ENCODE measurements around the gene CNPY1. TPM values are rescaled to one million over a fixed set of nuclear protein-coding genes. Genes with fewer than 3 reads are reported as not detected.

Gene CNPY1
- total and polyA plus RNA-seq, 12 donors: not detected

GRCh38 chr7:155545348-155545747 lies 1.0 kb downstream of the CNPY1 start:
- Histone ChIP-seq H3K27ac (no peak overlapping the region), H3K4me3 (no peak overlapping the region), H3K4me1 (replicated peaks in 1 of 2) (no peaks in the 10 kb centered on the region), H3K9me3 (replicated peaks in 1 of 3) (no peaks in the 10 kb centered on the region), H3K36me3 (replicated peaks in 1 of 2) (no peaks in the 10 kb centered on the region), H3K27me3 (no peaks in the 10 kb centered on the region)
- intact Hi-C loops (cut with DNase I): no loop called here
- no peak for DNase-seq
- WGBS, 4 donors: 80 to 88% (median 85%) methylated on average over 9 of the region's 9 CpGs
- TF ChIP-seq POLR2A (IDR thresholded peaks at IDR 0.05): no peak
- TF ChIP-seq, protein P1, sequence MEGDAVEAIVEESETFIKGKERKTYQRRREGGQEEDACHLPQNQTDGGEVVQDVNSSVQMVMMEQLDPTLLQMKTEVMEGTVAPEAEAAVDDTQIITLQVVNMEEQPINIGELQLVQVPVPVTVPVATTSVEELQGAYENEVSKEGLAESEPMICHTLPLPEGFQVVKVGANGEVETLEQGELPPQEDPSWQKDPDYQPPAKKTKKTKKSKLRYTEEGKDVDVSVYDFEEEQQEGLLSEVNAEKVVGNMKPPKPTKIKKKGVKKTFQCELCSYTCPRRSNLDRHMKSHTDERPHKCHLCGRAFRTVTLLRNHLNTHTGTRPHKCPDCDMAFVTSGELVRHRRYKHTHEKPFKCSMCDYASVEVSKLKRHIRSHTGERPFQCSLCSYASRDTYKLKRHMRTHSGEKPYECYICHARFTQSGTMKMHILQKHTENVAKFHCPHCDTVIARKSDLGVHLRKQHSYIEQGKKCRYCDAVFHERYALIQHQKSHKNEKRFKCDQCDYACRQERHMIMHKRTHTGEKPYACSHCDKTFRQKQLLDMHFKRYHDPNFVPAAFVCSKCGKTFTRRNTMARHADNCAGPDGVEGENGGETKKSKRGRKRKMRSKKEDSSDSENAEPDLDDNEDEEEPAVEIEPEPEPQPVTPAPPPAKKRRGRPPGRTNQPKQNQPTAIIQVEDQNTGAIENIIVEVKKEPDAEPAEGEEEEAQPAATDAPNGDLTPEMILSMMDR (IDR thresholded peaks at IDR 0.05): no peak

- no peaks in the 10 kb centered on the region for H3K27me3 ChIP-seq
- TF ChIP-seq POLR2A (IDR thresholded peaks at IDR 0.05): no peak
- TF ChIP-seq, protein P1 (IDR thresholded peaks at IDR 0.05): no peak
- H3K9me3 ChIP-seq (replicated peaks in 1 of 3): no peaks in the 10 kb centered on the region
- WGBS, 4 donors: 57 to 82% (median 76%) methylated on average over 4 to 7 of the region's 7 CpGs
- H3K36me3 ChIP-seq (replicated peaks in 1 of 2): no peaks in the 10 kb centered on the region
- intact Hi-C loops (cut with DNase I): no loop called here
- no peak overlapping the region for H3K4me3 ChIP-seq
- no peak for DNase-seq
- no peaks in the 10 kb centered on the region for H3K4me1 ChIP-seq (replicated peaks in 1 of 2)
- H3K27ac ChIP-seq: no peak overlapping the region
Observed at GRCh38 chr7:155544485-155544884, 1.9 kb downstream of the CNPY1 start.

- no peaks in the 10 kb centered on the region for H3K36me3 ChIP-seq (replicated peaks in 1 of 2)
- TF ChIP-seq POLR2A (IDR thresholded peaks at IDR 0.05): no peak
- TF ChIP-seq, protein P1 (IDR thresholded peaks at IDR 0.05): no peak
- WGBS, 4 donors: 81 to 87% (median 83%) methylated on average over 9 of the region's 9 CpGs
- no peaks in the 10 kb centered on the region for H3K27me3 ChIP-seq
- DNase-seq: no peak
- H3K4me3 ChIP-seq: no peak overlapping the region
- no peak overlapping the region for H3K27ac ChIP-seq
- intact Hi-C loops (cut with DNase I): no loop called here
- H3K4me1 ChIP-seq (replicated peaks in 1 of 2): no peaks in the 10 kb centered on the region
- no peaks in the 10 kb centered on the region for H3K9me3 ChIP-seq (replicated peaks in 1 of 3)
Observed at GRCh38 chr7:155543926-155544325, 2.4 kb downstream of the CNPY1 start.

DNA sequence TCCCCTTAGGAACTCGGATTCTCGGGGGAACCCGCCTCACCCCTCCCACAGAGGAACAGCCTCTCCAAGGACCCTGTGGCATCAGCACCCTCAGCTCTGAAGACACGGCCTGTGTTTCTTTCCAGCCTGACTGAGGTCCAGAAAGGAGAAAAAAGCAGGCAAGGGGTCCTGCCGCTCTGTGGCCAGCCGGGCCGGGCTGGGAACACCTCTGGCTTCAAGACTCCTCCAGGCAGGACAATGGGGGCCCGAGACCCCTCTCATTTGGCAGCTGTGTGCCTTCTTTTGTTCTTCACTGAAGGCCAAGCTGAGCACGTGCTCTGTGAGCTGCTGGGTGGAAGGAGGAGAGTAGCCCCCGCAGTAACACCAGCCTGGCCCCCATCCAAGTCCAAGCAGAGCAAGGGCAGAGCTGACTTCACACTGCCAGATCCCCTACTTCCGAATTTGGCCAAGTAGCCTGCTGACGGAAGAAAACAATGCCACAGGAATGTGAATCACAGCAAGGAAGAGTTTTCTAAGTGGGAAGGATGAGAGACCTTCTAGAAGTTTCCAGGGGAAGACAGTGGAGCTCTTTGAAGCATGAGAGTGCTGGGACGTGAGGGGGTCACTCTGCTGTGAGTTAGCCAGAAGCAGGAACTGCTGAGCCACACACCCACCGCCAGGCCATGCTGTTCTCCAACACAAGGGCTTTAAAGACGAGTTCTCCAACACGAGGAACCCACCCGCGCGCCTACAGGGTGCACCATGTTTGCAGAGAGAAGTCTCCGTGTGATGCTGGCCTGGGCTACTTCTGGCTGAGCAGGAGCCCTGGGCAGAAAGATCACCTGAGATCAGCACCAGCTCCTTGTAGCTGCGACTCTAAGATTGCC lies 3.1 kb downstream of the CNPY1 start:
- H3K36me3 ChIP-seq (replicated peaks in 1 of 2): no peaks in the 10 kb centered on the region
- no peaks in the 10 kb centered on the region for H3K9me3 ChIP-seq (replicated peaks in 1 of 3)
- intact Hi-C loops (cut with DNase I): no loop called here
- no peak overlapping the region for H3K4me3 ChIP-seq
- H3K4me1 ChIP-seq (replicated peaks in 1 of 2): no peaks in the 10 kb centered on the region
- no peak overlapping the region for H3K27ac ChIP-seq
- TF ChIP-seq, protein P1 (IDR thresholded peaks at IDR 0.05): no peak
- TF ChIP-seq POLR2A (IDR thresholded peaks at IDR 0.05): no peak
- no peaks in the 10 kb centered on the region for H3K27me3 ChIP-seq
- 56 to 72% (median 71%) methylated on average over 15 to 21 of the region's 21 CpGs for WGBS, 4 donors
- DNase-seq: no peak

Data from adrenal gland (tissue), 12 donors.